Nephron (organoid): ENCODE data around the gene MAPRE3.

Experiments used
- H3K27ac Mint-ChIP-seq, 3 experiments: 2 replicates each; pipeline ENCODE4 v1.8.0; 2020; ENCODE audit warnings: mixed read lengths in 3 of 3, mild to moderate bottlenecking in 2 of 3, moderate library complexity in 1 of 3
- H3K27me3 Mint-ChIP-seq: 2 replicates; pipeline ENCODE4 v1.8.0; 2021; ENCODE audit warnings: low read depth, mild to moderate bottlenecking, moderate library complexity, mixed read lengths
- H3K36me3 Mint-ChIP-seq: 2 replicates; pipeline ENCODE4 v1.8.0; 2020; ENCODE audit warnings: low read depth, mixed read lengths
- H3K4me1 Mint-ChIP-seq: 2 replicates; pipeline ENCODE4 v1.8.0; 2020; ENCODE audit warnings: mixed read lengths
- H3K4me3 Mint-ChIP-seq, 3 experiments: 2 replicates each; pipeline ENCODE4 v1.8.0; 2020; ENCODE audit warnings: mild to moderate bottlenecking in 3 of 3, mixed read lengths in 3 of 3, moderate library complexity in 2 of 3
- H3K9me3 Mint-ChIP-seq: 2 replicates; pipeline ENCODE4 v1.8.0; 2020; ENCODE audit warnings: mixed read lengths
- TF ChIP-seq, protein P1 (sequence below), 3 experiments: fragments of 200-600 bp; sonication (generic); IDR thresholded peaks; one replicate each; pipeline ENCODE4 v1.5.0; 2021; ENCODE audit warnings: antibody characterized with exemption in 3 of 3; ENCODE audit not compliant: unreplicated experiment in 3 of 3

Gene MAPRE3

DNA sequence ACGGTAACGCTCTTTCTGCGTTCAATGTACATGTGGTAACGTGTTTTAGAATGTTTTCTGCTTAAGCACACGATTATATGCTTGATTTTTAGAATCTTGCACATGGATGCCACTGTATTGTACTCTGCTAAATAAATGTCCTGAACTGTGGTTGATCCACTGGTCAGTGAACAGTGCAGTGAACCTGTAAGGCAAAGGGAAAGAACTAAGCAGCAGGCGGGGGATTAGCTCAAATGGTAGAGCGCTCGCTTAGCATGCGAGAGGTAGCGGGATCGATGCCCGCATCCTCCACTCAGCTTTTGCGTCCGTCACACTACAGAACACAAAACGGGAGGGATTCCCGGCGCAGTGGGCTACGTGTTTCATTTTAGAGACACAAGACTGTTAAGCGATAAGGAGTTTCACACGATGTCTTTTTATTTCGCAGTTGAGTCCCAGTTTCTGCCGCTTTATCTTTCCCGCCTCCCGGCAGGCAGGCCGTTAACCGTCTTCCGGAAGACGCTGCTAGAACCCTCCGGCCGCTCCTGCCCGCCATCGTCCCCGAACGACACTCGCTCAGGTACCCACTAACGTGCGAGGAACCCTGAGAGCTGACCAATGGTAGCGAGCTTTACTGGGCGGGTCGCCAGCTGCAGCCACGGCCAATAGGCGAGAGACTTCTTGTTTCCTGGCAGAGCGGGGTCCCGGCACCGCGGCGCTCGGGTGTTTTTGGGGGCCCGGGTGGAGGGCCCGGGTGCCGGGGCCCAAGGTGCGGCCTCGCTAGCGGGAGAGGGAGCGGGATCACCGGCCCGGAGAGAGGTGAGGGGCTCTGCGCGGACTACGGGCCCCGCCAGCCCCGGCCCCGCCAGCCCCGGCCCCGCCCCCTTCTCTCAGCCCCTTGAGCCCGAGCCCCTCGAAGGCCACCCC, 80.8 kb downstream of the MAPRE3 start, which contains the start of gene AGBL5:
Gene AGBL5 (plus strand): TSS at position 673 of the 906 bp plus-strand sequence. CDS start 1,291 bp downstream, outside the sequence.
- Mint-ChIP-seq H3K9me3 (no peaks in the 10 kb centered on the region), H3K36me3 (peaks cover 31% of the 10 kb centered on the region), H3K4me3 (peak within 1 kb of the TSS; percentile 97 to 98 (median 97)), H3K27ac (peak within 1 kb of the TSS; percentile 96 to 99 (median 97)), H3K27me3 (peaks cover 4% of the 10 kb centered on the region), H3K4me1 (peaks cover 16% of the 10 kb centered on the region)
- TF ChIP-seq, protein P1, sequence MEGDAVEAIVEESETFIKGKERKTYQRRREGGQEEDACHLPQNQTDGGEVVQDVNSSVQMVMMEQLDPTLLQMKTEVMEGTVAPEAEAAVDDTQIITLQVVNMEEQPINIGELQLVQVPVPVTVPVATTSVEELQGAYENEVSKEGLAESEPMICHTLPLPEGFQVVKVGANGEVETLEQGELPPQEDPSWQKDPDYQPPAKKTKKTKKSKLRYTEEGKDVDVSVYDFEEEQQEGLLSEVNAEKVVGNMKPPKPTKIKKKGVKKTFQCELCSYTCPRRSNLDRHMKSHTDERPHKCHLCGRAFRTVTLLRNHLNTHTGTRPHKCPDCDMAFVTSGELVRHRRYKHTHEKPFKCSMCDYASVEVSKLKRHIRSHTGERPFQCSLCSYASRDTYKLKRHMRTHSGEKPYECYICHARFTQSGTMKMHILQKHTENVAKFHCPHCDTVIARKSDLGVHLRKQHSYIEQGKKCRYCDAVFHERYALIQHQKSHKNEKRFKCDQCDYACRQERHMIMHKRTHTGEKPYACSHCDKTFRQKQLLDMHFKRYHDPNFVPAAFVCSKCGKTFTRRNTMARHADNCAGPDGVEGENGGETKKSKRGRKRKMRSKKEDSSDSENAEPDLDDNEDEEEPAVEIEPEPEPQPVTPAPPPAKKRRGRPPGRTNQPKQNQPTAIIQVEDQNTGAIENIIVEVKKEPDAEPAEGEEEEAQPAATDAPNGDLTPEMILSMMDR (IDR thresholded peaks at IDR 0.05; ENCODE audit: unreplicated experiment in 3 of 3) = no peak

DNA sequence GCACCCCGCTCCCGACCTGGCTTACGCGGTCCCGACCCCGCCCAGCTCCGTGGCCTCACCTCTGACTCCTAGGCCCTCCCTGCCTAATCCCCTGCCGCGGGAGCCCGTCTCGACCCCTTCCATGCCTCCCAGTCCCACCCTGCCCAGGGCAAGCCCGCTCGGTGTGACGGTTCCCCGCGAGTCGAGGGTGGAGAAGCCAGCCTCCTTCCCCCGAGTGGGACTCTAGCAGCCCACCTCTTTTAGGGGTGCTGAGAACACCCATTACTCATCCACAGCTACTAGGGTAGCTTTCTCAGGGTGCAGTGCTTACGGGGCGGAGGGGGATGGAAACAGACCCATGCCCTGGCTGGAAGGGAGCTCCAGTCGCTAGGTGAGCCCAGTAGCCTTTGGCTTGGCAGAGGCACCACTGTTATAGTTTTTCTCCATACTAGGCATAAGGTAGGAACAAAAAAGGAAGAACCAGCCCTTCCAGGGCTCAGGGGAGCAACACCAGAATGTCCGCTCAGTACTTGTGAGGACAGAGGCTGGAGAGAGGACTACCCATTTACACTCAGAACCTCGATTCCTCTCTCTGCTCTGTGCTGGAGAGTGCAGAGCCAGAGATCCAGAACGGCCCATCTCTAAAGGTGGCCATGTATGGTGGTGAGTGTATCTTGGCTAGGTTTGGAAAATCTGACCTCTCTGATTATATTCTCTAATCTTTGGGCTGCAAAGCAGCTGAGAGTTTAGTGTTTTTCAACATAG, 81.6 kb downstream of the MAPRE3 start:
- TF ChIP-seq, protein P1 (IDR thresholded peaks at IDR 0.05; ENCODE audit: unreplicated experiment in 3 of 3) = no peak
- Mint-ChIP-seq H3K27me3 (peaks cover 4% of the 10 kb centered on the region), H3K36me3 (peaks cover 36% of the 10 kb centered on the region), H3K4me3 (peak overlapping the region; percentile 92 to 98 (median 93)), H3K27ac (peak overlapping the region; percentile 81 to 89 (median 81)), H3K4me1 (peaks cover 16% of the 10 kb centered on the region), H3K9me3 (no peaks in the 10 kb centered on the region)

DNA sequence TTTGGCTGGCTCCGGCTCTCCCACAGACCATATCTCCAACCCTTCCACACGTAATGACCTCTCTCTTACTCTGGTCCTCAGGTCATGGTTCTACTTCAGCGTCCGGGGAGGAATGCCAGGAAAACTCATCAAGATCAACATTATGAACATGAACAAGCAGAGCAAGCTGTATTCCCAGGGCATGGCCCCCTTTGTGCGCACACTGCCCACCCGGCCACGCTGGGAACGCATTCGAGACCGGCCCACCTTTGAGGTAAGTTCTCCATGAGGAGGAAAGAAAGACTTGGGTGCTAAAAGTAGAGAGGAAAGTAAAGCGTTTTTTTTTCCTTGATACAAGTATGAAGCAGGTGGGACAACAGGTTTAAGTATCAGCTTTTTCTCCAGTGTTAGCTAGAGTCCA, 82.9 kb downstream of the MAPRE3 start:
- peaks cover 40% of the 10 kb centered on the region for H3K36me3 Mint-ChIP-seq
- TF ChIP-seq, protein P1 (IDR thresholded peaks at IDR 0.05; ENCODE audit: unreplicated experiment in 3 of 3) = no peak
- peak overlapping the region; percentile 92 to 98 (median 93) for H3K4me3 Mint-ChIP-seq
- H3K27ac Mint-ChIP-seq = peak overlapping the region in 2 of 3 experiments; percentile 12 to 65
- H3K27me3 Mint-ChIP-seq = peaks cover 4% of the 10 kb centered on the region
- no peaks in the 10 kb centered on the region for H3K9me3 Mint-ChIP-seq
- peaks cover 16% of the 10 kb centered on the region for H3K4me1 Mint-ChIP-seq

DNA sequence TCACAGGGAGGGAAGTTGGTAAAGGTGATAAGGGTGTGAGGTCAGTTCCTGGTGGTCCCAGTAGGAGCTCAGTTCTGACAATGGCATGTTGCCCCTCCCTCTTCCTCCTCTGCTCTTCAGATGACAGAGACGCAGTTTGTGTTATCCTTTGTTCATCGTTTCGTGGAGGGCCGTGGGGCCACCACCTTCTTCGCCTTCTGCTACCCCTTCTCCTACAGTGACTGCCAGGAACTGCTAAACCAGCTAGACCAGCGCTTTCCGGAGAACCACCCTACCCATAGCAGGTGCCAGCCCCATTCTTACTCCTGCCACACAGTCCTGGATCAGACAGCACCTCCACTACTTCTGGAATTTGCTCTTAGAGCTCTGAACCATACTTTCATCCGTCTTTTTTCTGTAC, 83.3 kb downstream of the MAPRE3 start:
- Mint-ChIP-seq H3K9me3 (no peaks in the 10 kb centered on the region), H3K36me3 (peaks cover 42% of the 10 kb centered on the region), H3K27me3 (peaks cover 4% of the 10 kb centered on the region), H3K4me1 (peaks cover 16% of the 10 kb centered on the region), H3K27ac (peak overlapping the region in 1 of 3 experiments; percentile 2), H3K4me3 (peak overlapping the region; percentile 52 to 92 (median 73))
- TF ChIP-seq, protein P1 (IDR thresholded peaks at IDR 0.05; ENCODE audit: unreplicated experiment in 3 of 3) = no peak

DNA sequence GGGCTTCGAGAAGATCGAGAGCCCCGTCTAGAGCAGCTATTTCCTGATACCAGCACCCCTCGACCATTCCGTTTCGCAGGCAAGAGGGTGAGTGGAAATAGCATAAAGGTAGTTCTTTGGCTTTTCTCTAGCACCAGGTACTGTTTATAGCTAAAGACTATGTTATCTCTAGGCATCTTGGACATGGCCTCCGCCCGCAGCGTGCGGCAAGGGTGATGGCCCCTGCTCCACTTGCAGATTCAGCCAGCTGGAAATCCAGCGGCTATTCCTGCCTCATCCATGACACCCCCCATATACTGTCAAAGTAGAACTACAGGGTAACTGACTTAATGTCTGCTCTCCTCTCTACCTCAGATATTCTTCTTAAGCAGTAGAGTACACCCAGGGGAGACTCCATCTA, 84.3 kb downstream of the MAPRE3 start:
- Mint-ChIP-seq H3K4me1 (peaks cover 11% of the 10 kb centered on the region), H3K4me3 (peak overlapping the region; percentile 59 to 92 (median 73)), H3K27me3 (peaks cover 4% of the 10 kb centered on the region), H3K36me3 (peaks cover 52% of the 10 kb centered on the region), H3K27ac (no peak overlapping the region), H3K9me3 (no peaks in the 10 kb centered on the region)
- TF ChIP-seq, protein P1 (IDR thresholded peaks at IDR 0.05; ENCODE audit: unreplicated experiment in 3 of 3) = no peak
